HG02943 (cell line): ENCODE measurements around the gene SHC4.
"Not testable (repeated sequence)": the region's sequence is repeated elsewhere in the genome, so short reads cannot be mapped to it uniquely, and the experiment has no call there.

Source experiments
- ATAC-seq: cut with Tn5 transposase; IDR thresholded peaks from one replicate; pipeline ENCODE4 v1.9.1; 2021; ENCODE audit warnings: mild to moderate bottlenecking, low read depth, moderate library complexity; ENCODE audit not compliant: unreplicated experiment

The SHC4 gene

DNA sequence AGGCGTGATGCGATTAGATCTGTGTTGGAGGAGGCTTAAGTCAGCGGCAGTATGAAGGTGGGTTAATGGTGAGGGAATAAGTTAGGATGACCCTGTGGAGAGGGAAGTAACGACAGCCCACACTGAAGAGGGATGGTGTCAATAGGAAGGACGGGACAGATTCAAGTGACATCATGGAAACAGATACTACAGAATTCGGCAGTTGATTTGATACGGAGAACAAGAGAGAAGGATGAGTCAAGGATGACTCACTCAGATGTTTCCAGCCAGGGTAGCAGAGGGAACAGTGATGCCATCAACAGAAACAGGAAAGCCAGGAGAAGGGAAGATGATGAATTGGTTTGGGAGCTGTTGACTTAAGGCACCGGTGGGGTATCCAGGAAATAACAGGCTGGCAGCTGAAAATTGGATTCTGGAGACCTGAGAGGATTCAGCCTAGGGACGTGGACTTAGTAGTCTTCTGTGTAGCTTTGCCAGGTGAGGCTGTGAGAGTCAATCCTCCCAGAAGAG is 38.0 kb downstream of the SHC4 start:
- ATAC-seq, result no peak

DNA sequence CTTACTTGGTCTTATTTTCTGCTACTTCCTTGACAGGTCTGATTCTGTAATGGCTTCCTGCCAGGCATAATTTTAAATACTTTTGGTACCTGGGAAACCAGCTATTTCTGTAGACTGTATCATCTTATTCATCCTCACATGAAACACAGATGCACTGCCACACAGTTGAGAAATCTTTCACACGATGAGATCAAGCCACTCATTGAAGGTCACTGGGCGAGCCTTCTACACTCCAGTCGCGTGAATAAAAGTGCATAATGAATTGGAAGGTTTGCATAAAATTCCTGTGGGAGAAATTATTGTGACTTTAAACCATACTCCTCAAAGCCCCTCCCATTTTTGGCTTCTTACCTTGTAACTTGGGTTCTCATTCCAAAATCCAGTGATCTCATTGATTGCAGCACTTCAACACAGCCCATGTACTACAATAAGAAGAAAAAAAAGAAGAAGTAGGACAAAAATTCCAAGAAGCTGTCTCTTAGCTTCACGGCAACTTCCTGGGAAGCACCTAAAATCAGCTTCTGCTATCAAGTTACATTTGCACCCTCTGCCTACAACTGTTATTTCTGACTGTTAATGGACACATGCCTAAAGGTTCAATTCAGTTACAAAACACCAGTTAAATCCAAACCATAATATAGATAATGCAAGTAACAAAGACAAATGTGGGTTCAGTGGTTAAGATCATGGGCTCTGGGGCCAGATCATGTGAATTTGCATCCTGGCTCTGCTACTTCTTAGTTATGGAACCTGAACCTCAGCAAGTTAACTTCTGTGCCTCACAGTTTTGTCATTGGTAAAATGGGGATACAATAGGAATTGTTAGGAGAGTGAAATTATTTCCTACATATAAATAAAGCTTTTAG is 39.0 kb downstream of the SHC4 start:
- ATAC-seq, result no peak

- no peak for ATAC-seq
These were observed 41.7 kb downstream of the SHC4 start for GRCh38 chr15:48922046-48922445.

DNA sequence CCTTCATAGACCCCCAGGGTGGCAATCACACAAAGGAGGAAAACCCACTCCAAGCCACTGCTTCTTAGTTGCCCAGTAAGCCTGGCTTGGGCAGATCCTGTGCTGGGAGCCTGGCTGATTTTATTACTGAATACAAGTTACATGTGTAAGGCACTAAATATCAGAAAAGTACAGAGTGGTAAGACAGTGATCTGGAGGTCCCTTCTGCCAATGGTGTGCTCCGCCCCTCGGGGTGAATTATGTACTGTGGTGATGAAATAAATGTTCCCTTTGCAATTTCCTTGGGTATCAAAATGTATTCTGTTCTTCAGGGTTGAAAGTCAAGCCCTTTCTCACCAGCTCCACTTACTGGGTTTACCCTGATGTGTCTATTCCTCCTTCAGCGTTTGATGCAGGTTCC is 47.0 kb downstream of the SHC4 start:
- no peak for ATAC-seq

GRCh38 chr15:48915861-48916260 is 47.9 kb downstream of the SHC4 start:
- ATAC-seq, result no peak

DNA sequence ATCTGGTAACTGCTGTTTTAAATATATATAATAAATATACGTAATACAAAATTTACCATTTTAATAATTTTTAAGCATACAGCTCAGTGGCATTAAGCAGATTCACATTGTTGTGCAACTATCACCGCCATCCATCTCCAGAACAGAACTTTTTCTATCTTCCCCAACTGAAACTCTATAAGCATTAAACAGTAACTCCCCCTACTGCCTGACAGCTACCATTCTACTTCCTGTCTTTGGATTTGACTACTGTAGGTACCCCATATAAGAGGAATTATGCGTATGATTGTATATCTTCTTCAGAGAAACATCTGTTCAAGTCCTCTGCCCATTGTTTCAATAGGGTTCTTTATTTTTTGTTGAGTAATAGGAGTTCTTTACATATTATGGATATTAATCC is 49.0 kb downstream of the SHC4 start:
- no peak for ATAC-seq

DNA sequence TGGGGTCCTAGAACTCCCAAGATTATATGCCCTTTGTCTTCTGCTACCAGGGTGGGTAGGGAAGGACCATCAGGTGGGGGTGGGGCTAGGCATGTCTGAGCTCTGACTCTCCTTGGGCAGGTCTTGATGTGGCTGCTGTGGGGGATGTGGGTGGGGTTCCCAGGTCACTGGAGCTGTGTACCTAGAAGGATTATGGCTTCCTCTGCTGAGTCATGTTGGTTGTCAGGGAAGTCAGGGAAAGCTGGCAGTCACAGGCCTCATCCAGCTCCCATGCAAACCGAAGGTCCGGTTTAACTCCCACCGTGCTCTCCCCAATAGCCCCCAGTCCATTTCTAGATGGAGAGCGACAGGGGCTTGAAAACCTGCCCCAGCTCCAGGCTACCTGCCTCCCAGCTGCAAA is 50.6 kb downstream of the SHC4 start:
- no peak for ATAC-seq

DNA sequence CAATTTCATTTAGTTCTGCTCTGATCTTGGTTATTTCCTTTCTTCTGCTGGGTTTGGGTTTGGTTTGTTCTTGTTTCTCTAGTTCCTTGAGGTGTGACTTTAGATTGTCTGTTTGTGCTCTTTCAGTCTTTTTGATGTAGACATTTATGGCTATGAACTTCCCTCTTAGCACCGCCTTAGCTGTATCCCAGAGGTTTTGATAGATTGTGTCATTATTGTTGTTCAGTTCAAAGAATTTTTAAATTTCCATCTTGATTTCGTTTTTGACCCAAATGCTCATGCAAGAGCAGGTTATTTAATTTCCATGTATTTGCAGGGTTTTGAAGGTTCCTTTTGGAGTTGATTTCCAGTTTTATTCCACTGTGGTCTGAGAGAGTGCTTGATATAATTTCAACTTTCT is 53.2 kb downstream of the SHC4 start:
- ATAC-seq, result not testable (repeated sequence)

DNA sequence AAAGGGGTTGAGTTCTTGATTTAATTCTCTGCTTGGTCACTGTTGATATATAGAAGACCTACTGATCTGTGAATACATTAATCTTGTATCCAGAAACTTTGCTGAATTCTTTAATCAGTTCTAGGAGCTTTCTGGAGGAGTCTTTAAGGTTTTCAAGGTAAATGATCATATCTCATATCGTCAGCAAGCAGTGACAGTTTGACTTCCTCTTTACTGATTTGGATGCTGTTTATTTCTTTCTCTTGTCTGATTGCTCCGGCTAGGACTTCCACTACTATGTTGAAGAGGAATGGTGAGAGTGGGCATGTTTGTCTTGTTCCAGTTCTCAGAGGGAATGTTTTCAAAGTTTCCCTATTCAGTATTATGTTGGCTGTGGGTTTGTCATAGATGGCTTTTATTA is 54.4 kb downstream of the SHC4 start:
- ATAC-seq, result not testable (repeated sequence)

DNA sequence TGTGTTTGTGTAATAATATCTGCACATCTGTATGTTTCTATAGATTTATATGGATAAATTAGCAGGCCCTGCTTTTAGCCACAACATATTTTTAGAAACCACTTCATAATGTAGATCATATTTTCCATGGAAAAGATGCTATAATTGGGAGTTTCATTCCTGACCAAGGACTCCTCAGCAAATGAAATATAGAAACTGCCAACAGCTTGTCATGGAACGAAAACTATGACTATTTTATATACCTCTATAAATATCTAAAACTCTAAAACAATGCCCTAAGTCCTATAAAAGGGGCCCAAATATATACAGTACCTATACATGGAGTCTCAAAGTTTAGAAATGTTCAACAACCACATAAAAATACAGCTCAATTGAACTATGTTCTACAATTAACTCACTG is 57.9 kb downstream of the SHC4 start:
- ATAC-seq, result no peak

DNA sequence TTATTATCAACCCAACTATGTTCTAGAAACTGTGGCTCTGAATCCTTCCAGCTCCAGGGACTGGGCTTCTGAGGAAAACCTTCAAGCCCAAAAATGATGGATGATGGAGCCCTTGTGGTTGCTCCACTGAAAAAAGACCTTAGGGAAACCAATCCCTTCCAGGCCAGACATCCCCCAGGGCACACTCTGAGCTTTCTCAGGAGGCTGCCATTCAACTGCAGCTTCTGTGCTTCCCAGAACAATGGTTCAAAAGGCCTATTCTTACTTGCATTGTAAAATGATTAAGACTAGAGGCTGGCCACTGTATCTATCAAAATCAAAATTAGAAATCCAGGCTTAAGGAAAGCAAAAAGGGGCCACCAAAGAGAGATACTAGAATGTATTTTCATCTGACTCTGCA is 58.5 kb downstream of the SHC4 start:
- ATAC-seq, result no peak

GRCh38 chr15:48904758-48905157 is 59.0 kb downstream of the SHC4 start:
- ATAC-seq, result no peak

DNA sequence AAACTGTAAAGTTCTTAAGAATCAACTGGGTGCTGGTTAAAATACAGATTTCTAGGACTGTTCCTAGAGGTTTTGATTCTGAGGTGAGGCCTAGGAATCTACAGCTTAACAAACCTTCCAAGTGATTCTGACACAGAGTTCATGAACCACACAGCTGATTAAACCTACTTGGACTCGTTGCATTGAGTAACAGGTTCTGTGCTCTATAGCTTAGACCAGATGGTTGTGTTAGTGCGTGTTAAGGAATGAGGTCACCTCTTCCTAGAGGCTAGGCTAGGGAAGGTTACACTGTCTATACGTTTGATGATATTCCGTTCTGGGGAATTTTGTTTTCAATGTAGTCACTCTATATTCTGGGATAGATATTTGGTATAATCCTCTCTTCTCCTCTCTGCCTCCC is 63.9 kb downstream of the SHC4 start:
- ATAC-seq, result no peak

- no peak for ATAC-seq
These were observed 65.3 kb downstream of the SHC4 start for GRCh38 chr15:48898446-48898845.

DNA sequence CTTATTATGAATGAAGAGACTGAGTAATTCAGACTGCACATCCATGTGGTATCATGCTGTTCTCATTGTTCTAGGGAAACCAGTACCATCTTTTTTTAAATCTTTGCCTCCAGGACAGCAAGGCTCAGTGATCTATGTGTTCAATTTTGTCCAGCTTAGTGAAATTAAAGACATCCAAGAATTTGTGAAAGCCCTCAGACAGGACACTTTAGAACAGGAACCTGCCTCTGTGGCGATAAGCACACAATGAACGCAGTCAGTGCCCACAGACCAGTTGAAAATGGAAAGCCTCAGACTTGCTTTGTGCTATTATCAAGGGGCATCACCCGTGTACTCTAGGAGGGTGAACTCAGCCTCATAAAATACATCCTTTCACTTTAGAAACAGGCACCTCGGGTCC is 65.7 kb downstream of the SHC4 start:
- ATAC-seq, result no peak

DNA sequence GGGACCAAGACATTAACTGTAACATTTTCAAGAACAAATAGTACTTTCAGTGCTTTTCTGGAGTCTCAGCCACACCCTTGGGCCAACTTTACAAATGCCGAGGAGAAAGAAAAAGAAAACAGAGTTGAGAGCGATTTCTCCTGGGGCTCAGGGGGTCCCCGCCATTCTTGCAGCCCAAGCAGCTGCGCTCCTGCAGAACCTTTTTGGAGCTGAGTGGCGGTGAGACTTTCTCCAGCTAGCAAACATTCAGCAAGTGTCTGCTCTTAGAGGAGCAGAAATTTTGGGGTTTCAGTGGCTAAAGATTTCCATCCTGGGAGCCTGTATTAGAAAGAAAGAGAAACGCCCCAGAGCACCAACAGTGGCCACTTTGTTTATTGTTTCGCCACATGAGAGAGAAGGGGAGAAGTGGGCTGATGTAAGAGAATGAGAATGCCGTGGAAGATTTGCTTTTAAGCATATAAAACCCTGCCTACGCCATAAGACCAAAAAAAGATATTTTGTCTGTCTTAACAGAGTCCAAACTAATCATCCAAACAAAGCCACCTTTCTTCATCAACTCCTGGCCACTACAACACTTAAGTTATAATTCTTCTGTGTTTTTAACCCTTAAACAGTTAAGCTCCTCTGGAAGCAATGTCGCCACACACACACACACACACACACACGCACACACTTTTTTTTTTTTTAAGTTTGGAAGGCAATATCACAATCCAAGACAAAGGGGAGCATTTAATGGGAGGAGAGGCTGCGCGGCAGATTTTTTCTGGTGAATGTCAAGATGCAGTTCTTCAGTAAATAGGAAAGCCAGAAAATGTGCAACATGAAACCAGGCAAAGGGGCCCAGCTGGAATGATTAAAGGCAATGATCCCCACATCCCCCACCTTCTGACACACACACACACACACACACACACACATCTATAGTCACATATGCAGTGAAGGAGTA is 66.6 kb downstream of the SHC4 start:
- ATAC-seq, result no peak

DNA sequence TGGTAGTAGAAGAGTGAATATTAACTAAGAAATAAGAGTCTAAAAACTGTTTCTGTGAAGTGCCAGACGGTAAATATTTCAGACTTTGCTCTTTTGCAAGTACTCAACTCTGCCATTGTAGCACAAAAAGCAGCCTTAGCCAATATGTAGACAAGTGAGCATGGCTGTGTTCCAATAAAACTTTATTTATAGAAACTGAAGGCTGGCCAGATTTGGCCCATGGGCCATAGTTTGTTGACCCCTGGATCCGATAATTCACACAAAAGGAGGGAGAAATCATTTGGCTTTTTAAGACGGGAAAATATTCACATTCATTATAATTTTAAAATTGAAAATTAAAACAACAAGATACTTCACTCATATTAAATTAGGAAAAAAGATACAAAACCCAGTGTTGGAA is 70.4 kb downstream of the SHC4 start:
- ATAC-seq, result no peak

GRCh38 chr15:48891232-48891765 is 72.4 kb downstream of the SHC4 start:
- no peak for ATAC-seq

GRCh38 chr15:48890375-48890972 is 73.2 kb downstream of the SHC4 start:
- ATAC-seq, result no peak

GRCh38 chr15:48889925-48890324 is 73.8 kb downstream of the SHC4 start:
- no peak for ATAC-seq

DNA sequence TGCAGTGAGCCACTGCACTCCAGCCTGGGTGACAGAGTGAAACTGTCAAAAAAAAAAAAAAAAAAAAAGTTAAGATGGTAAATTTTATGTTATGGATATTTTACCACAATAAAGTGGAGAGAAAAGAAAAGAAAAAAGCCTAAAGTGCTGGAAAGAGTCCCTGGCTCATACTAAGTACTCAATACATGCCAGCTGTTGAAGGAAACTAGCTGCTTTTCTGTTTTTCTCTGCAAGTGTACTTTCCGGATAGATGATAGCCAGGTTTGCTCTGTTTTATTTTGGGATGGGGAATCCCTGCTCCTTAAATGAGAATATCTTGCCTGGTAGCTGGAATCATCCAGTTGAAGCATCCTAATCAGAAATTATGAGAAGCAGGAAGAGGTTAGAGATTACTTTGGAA is 74.9 kb downstream of the SHC4 start:
- ATAC-seq, result no peak
